ENCODE data around the gene THAP12. TPM values are rescaled to one million over a fixed set of nuclear protein-coding genes. Genes with fewer than 3 reads are reported as not detected.

Gene THAP12
- total RNA-seq, 1 experiment from 2014 or later: 42.5 TPM

DNA sequence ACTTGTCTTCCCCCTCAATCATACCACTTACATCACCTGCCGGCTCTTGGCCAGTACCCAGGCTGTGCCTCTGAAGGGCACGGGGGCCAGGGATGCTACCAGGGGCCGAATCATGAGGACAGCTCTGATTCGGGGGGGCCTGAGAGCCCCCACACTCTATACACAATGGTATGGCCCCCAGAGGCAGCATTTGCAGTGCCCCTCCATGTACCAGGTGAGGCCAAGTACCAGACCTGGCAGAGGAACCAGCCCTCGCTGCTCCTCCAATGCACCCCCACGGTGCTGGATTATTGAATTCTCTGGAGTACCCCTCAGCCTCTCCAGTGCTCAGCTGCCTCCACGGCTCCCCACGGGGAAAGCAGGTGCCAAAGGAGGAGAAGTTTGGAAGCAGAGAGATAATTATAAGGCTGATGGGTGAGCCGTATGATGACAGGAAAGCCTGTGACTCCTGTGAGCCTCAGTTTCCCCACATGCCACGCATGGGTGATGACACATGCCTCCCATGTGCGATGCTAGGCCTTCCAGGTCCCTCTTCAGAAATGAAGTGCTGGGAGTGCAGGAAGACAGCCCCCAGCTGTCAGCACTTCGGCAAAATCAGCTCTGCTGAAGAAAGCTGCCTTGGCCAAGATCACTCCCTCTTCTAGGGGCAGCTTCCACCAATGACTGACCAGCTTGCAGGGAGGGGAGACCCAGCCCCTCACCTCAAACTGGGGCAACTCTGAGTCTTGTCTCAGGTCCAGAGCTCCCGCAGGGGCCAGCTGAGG, 69.9 kb downstream of the THAP12 start:
- Histone ChIP-seq H3K4me1 (ENCODE audit: insufficient read depth, low read length) (no peaks in the 10 kb centered on the region; the same call in 1 of the 2 replicates), H3K23ac (ENCODE audit: insufficient read length, low read depth, low read length) (no peak overlapping the region), H4K5ac (ENCODE audit: insufficient read length, low read depth, low read length) (no peak overlapping the region), H4K20me1 (ENCODE audit: control insufficient read depth, insufficient read depth, insufficient read length) (no peaks in the 10 kb centered on the region), H3T11ph (ENCODE audit: low read length) (no peak overlapping the region), H3K9me3 (ENCODE audit: control insufficient read depth, low read depth, low read length) (no peaks in the 10 kb centered on the region), H2BK15ac (ENCODE audit: low read depth, low read length) (no peak overlapping the region), H4K91ac (ENCODE audit: insufficient read length, low read depth, low read length) (no peak overlapping the region), H3K23me2 (ENCODE audit: insufficient read length, low read depth, low read length, poor library complexity, severe bottlenecking) (no peaks in the 10 kb centered on the region), H2AK5ac (ENCODE audit: insufficient read length, low read length) (no peak overlapping the region), H2AFZ (ENCODE audit: low read length) (no peak overlapping the region), H3K27me3 (ENCODE audit: insufficient read depth, low read length) (no peaks in the 10 kb centered on the region), H3K56ac (ENCODE audit: insufficient read length, low read depth, low read length) (no peak overlapping the region), H2BK120ac (ENCODE audit: low read depth, low read length, poor library complexity, severe bottlenecking) (no peak overlapping the region), H3K79me2 (ENCODE audit: insufficient read depth, low read length) (no peaks in the 10 kb centered on the region), H3K18ac (ENCODE audit: insufficient read length, low read depth, low read length) (no peak overlapping the region), H3K79me1 (ENCODE audit: insufficient read depth, low read depth, low read length, poor library complexity, severe bottlenecking) (no peaks in the 10 kb centered on the region), H2BK5ac (ENCODE audit: insufficient read length, low read length) (no peak overlapping the region), H2BK20ac (ENCODE audit: low read depth, low read length, poor library complexity, severe bottlenecking) (no peak overlapping the region), H4K8ac (replicated peaks; ENCODE audit: insufficient read length, low read depth, low read length) (no peak overlapping the region), H2BK12ac (ENCODE audit: insufficient read length, low read depth, low read length) (no peak overlapping the region), H3K4me2 (ENCODE audit: insufficient read depth, insufficient read length, low read length) (no peak overlapping the region), H3K4ac (ENCODE audit: low read depth, low read length) (no peak overlapping the region), H3K27ac (ENCODE audit: insufficient read length, low read depth, low read length) (no peak overlapping the region), H3K9ac (ENCODE audit: extremely low read depth, insufficient read length, low read length) (no peak overlapping the region), H3K14ac (ENCODE audit: insufficient read depth, low read length) (no peak overlapping the region)
- Mint-ChIP-seq H3K27ac (no peak overlapping the region), H3K36me3 (ENCODE audit: insufficient read depth in 1 of 3, low read depth in 3 of 3) (no peaks in the 10 kb centered on the region), H3K27me3 (ENCODE audit: low read depth) (peaks cover 32% of the 10 kb centered on the region), H3K4me3 (no peak overlapping the region), H3K4me1 (peaks cover 10 to 26% of the 10 kb centered on the region in 2 experiments), H3K9me3 (no peaks in the 10 kb centered on the region)
- no peak for DNase-seq
- no peak for TF ChIP-seq CTCF (conservative IDR thresholded peaks at IDR 0.05)
- WGBS (ENCODE audit: extremely low coverage, insufficient read length, low lambda C conversion rate): no CpG with 5 or more reads among the region's 13 CpGs
